GM19328 (cell line): ENCODE data around the gene UBA1.
A peak's percentile ranks its signal among the peaks of the same experiment; 100 is the strongest.

ENCODE experiments used
- ATAC-seq: cut with Tn5 transposase; IDR thresholded peaks from one replicate; pipeline ENCODE4 v1.9.1; 2021; ENCODE audit warnings: mild to moderate bottlenecking, moderate library complexity; ENCODE audit not compliant: unreplicated experiment

UBA1 gene

DNA sequence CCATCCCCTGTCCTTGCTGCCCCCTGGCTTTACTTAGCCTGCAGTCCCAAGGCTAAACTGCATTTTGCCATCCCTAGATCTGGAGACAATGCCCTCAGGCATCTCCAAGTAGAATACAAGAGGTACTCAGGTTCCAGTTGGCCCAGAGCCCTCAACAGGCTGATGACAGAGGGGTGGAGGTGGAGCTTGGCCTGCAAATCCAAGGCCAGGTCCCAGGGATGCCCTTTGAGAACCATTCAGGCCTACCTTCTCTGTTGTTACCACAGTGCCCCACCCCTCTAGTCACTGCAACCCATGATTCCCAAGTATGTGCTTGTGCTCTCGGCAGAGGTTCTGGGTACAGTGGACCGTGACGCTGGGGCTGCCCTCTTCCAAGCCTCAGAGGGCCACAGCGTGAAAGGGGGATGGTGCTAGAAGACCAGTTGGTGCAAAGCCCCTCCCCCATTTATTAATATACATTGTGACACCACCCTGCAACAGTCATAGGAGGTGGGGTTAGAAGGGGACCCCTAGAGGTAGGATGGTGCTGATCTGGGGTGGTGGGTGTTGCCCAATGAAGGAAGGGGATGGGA is 6.4 kb upstream of the UBA1 start:
- ATAC-seq: no peak

- no peak for ATAC-seq
These were observed 3.7 kb upstream of the UBA1 start for GRCh38 chrX:47189906-47190305.

DNA sequence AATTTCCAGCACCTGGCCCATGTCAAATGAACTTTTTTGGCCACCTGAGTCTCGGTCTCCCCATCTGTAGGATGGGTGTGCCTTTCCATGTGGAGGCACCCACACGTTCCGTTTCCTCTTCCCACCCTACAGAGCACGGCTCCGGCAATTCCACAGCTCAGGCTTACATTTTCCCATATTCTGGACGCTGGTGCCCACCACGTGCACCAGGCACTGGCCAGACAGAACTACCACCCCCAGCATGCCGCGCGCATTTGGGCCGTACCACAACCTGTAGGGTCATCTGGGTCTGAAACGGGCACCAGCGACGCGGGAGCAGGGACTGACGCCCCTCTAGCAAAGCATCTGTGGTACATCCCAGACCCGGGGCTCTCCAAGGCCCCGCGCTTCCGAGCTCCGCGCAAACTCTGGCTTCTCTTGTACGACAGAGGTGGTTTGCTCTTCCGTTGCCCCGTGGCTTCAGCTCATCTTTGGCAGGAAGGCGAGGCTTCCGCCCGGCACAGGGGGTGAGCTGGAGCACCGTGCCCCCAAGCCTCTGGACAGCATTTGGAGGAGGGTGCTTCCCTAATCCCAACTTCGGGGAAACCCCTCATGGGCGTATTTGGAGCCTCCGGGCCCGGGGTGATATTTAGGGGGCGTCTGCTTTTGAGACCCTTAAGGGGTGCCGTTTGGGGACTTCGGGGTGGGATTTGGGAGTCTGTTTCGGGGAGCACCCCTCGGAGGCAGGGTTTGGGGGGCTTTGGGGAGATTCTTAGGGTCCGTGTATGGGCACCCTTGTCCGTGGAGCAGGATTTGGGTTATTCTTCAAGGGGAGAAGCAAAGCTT is 3.0 kb upstream of the UBA1 start:
- ATAC-seq: peak; percentile 43

GRCh38 chrX:47191331-47191730 is 2.3 kb upstream of the UBA1 start:
- ATAC-seq: no peak

DNA sequence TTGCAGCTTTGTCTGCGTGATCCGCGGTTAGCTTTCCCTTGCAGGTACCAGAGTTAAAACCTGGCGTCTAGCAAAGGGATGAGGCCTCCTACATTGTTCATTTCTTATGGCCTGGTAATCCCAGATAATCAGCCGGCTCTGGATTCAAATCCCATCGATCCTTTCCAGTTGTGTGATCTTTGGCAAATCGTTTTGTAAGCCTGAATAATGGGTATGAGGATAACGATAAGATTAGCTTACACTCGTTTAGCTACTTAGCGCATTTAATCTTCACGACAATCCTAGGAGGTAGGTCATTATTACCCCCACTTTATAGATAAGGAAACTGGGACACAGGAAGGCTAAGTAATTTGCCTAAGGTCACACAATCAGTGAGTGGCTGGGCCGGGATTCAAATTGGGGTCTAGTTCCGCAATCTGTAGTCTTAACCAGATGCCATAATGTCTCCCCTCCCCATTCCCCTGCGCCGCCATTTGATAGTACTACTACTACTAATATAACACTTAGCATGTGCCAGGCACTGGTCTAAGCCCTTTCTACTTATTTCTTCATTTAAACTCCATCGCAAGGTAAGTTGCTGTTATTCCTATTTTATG is 1.7 kb upstream of the UBA1 start:
- no peak for ATAC-seq

DNA sequence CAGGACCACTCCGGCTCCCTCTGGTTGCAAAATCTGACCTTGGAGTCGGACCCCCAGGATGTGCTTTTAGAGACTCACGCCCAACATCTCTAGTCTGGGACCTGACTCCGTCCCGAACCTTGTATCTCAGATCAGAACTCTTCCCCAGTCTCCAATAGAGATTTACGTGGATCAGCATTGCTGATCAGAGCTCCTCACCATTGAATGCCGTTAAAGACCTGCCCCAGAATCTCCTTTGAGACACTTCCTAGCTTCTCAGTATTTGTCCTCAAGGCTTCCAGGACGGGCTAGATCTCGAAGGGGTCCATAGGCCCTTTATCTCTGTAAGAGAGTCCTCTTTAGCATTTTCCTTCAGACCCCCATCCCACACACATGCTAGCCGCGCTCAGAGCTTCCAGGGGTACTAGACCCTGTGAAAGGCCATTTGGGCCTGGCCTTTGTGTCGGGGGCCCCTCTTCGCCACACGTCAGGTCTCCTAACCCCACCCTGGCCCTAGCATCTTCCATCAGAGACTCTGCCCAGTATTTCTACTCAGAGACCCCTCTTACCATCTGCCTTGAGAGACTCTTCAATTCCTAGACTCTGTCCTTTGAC is 662 bp downstream of the UBA1 start:
- ATAC-seq: no peak

GRCh38 chrX:47196098-47196497 is 2.5 kb downstream of the UBA1 start:
- no peak for ATAC-seq

DNA sequence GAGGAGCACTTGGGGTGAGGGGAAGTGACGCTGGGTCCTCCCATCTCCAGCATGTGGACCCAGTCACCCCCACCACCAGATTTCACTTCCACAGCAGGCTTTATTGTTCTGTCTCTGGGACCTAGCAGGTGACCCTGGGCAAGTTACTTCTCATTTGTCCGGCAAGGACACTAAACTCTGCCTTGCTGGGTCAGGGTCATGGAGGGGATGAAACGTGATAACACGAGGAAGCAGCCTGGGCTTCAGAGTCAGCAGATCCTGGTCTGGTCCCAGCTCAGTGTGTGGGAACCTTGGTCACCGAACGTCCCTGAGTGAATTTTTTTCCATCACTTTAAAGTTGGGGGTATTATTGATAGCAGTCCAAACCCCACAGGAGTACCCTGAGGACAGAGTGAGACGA is 3.9 kb downstream of the UBA1 start:
- ATAC-seq: no peak

DNA sequence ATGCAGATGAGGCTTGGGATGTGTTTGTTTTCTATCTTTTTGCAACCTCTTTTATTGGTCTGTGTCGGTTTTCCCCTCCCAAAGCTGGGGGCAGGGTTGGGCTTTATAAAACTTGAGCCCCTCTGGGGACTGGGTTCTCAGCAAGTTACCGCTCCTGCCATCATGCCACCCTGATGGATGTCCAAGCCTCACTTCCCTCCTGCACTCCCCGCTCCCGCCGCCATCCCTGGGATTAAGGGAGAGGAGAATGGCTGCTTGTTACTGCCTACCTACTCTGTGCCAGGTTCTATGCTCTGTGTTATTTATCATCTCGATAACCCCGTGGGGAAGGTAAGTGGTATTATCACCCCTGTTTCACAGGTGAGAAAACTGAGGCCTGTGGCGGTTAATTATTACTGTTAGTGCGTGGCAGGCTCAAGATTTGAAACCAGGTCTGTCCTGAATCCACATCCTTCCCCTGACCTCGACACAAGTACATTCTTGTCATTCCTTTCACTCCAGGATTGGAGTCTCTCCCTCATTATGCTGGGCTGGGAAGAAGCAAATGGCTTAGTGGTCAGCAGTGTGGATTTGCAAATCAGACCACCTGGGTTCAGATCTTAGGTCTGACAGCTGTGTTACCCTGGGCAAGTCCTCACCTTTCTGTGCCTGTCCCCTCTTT is 4.5 kb downstream of the UBA1 start:
- no peak for ATAC-seq

GRCh38 chrX:47198687-47199080 is 5.1 kb downstream of the UBA1 start:
- no peak for ATAC-seq

DNA sequence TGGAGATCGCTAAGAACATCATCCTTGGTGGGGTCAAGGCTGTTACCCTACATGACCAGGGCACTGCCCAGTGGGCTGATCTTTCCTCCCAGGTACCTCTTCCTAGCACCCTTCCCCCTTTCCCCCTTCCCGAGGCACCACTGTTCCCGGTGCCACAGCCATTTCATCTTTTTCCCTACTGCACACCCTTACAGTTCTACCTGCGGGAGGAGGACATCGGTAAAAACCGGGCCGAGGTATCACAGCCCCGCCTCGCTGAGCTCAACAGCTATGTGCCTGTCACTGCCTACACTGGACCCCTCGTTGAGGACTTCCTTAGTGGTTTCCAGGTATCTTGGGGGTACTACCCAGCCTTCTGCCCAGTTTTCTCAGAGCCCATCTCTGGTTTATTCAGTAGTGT is 5.7 kb downstream of the UBA1 start:
- ATAC-seq: no peak

DNA sequence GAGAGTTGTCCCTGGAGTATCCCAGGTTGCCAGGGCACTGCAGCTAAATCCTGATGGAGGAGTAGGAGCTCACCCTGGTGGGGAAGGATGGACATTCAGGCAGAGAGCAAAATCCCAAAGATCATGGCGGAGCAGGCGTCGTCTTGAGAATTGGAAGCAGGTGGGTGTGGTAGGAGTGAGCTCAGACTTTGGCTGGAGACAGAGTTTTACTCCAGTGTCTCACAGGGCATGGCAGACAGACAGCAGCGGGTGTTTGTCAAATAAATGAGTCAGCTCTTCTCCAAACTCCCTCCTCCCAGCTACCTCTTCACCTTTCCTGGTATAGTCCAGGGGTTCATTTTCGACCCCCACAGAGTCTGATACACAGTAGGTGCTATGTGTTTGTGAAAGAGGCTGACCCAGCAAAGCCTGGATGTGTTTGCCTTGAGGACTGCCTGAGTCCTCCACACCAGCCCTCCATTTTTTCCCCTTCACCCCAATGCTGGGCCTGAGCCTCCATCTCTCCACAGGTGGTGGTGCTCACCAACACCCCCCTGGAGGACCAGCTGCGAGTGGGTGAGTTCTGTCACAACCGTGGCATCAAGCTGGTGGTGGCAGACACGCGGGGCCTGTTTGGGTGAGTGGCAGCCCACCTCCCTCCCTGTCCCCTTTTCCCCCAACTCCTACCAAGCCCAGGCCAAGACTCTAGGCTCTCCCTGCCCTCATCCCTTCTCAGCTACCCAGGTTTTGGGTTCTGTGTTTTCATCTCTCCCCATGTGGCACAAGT is 6.9 kb downstream of the UBA1 start:
- ATAC-seq: no peak

GRCh38 chrX:47201345-47201944 is 7.8 kb downstream of the UBA1 start:
- ATAC-seq: no peak

GRCh38 chrX:47202316-47202715 is 8.7 kb downstream of the UBA1 start:
- ATAC-seq: no peak

DNA sequence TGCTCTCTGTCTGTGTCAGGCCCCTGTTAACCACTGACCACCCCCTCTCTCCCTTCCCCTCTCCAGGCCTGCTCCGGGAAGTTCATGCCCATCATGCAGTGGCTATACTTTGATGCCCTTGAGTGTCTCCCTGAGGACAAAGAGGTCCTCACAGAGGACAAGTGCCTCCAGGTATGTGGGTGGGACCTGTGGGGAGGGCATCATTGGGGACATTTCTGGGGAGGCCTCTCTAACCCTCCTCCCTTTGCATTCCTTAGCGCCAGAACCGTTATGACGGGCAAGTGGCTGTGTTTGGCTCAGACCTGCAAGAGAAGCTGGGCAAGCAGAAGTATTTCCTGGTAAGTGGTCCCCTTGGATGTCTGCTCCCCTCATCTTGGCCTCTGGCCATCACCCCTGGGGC is 9.2 kb downstream of the UBA1 start:
- no peak for ATAC-seq

DNA sequence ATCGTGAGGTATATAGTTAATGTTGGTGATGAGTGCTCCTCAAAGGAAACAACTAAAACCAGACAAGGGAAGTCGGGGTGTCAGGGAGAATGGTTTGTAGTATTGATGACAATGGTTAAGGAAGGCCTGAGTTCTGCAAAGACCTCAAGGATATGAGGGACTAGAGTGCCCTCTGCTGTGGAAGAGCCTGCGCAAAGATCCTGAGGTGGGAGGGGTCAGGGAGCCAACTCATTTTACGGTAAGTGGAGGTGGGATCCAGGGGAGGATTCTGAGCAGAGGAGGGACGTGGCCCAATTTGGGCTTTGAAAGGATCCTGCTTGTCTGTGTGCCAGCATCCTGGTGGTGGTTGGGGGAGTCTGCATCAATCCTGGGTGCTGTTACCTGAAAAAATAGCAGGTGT is 11.3 kb downstream of the UBA1 start:
- ATAC-seq: no peak

DNA sequence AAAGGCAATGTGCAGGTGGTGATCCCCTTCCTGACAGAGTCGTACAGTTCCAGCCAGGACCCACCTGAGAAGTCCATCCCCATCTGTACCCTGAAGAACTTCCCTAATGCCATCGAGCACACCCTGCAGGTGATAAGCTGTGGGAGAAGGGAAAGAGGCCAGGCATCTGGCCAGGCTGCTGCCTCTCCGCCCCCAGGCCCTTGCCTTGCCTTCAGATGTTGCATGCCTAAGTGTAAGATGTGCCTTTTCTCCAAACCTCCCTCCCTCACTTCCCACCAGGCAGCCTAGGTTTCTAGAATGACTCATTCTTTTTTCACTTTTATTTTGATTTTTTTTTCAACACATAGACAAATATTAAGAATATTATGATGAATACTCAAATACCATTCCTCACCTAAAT is 12.7 kb downstream of the UBA1 start:
- ATAC-seq: no peak

DNA sequence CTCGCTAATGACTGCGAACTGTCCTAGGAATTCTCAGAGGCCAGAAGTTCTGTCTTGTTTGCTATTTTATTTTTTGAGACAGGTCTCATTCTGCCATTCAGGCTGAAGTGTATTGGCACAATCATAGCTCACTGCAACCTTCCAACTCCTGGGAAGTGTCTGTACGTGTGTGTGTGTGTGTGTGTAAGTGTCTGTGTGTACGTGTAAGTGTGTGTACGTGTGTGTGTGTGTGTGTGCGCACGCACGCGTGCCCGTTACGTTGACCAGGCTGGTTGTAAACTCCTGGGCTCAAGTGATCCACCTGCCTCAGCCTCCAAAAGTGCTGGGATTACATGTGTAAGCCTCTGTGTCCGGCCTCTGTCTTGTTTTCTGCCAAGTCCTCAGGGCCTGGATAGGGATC is 14.5 kb downstream of the UBA1 start:
- no peak for ATAC-seq

DNA sequence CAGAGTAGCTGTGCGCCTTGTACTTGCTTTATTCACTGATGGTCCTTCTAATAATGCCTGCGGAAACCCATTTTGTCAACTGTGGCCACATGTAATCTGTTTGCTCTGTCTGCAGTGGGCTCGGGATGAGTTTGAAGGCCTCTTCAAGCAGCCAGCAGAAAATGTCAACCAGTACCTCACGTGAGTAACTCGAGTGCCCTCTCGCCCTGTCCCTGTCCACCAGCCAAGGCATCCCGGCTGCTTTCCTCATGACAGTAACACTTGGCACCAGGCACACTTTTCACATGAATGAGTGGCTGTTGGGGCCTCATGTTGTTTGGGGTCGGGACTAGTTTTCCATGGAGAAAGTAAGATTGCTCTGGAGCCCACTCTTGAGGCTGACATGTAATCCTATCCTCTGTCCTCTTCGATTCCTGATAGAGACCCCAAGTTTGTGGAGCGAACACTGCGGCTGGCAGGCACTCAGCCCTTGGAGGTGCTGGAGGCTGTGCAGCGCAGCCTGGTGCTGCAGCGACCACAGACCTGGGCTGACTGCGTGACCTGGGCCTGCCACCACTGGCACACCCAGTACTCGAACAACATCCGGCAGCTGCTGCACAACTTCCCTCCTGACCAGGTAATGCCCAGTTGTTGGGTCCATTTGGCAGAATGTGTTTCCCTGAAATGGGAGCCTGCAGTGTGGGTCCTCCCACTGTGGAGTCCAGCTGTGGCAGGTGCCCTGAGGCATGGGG is 16.0 kb downstream of the UBA1 start:
- ATAC-seq: no peak
